Measurements from ENCODE around the gene CERS2.

The CERS2 gene

DNA sequence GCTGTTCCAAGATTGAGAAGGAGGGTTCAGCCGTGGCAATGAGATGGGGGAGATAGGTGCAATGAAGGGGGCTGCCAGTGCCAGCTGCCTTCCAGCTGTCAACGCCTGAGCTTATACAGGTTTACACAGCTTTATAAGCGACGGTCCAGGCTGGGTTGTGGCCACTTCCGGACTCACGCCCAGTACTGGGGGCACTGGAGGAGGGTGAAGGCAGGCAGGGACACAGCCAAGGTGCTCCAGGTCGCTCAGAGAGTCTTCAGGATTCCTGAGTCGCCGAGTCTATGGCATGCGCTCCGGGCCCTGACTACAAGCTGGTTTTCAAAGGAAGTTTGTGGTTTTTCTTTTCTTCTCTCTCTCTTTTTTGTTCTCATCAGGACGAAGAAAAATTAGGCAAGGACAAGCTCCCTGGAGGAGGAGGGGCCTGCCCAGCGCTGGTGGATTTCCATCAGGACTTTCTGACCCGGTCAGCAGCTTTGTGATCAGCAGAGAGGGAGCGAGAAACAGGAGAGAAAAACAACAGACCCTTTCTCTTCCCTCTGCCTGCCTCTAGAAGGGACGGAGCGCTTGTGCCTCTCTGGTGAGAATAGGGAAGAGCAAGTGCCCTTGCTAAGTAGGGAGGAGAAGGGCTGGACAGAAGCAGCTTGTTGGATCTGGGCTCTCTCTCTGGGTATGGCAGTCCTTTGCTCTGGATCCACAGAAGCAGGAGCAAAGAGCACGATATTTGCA is 31.9 kb upstream of the CERS2 start, which contains the start of gene MINDY1:
TSS of gene MINDY1 (minus strand) at position 576 of the 726 bp plus-strand sequence. CDS start 4,285 bp downstream, outside the sequence.
- no peaks in the 10 kb centered on the region for H3K27me3 ChIP-seq (ENCODE audit: control insufficient read depth, insufficient read depth, low read length)
- H3K36me3 ChIP-seq (ENCODE audit: control insufficient read depth, low read depth, low read length), result no peaks in the 10 kb centered on the region
- H3K4me3 ChIP-seq (ENCODE audit: low read length), result peak within 1 kb of the TSS; percentile 99
- peak within 1 kb of the TSS; percentile 93 for H3K27ac ChIP-seq (ENCODE audit: low read length)
- no peaks in the 10 kb centered on the region for H3K9me3 ChIP-seq (ENCODE audit: control insufficient read depth, low read depth, low read length)
- peaks cover 19% of the 10 kb centered on the region for H3K4me1 ChIP-seq (ENCODE audit: control insufficient read depth, low read depth, low read length)
- peak within 1 kb of the TSS; percentile 74 for H3K9ac ChIP-seq (ENCODE audit: low read length)

DNA sequence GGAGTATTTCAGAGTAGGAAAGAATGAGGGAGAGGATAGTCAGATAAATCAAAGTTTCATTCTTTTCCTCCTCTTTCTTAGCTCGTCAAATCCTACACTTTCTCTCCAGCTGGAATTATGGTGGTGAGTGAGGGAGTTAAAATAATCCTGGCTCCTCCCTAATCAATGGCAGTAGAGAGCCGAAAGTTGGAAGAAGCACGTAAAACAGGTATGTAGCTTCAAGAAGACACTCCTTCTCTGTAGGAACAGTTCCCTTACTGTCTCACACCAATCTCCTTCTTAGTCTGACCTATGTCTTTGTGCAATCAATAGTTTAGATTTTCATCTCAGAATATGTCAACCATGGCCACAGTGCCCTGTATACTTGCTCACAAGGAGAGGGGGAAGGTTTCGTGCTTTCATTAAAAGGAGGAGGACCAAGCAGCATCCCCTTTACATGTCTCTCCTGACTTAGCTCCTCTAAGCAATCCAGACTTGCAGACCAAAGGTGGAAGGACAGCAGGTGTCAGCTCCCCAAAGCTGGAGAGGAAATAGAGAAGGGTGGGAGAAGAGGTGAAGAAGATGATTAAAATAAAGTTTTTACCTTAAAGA is 31.2 kb upstream of the CERS2 start:
- Histone ChIP-seq H3K9me3 (ENCODE audit: control insufficient read depth, low read depth, low read length) (no peaks in the 10 kb centered on the region), H3K36me3 (ENCODE audit: control insufficient read depth, low read depth, low read length) (no peaks in the 10 kb centered on the region), H3K4me3 (ENCODE audit: low read length) (peak overlapping the region; percentile 56), H3K9ac (ENCODE audit: low read length) (peak overlapping the region; percentile 39), H3K27me3 (ENCODE audit: control insufficient read depth, insufficient read depth, low read length) (no peaks in the 10 kb centered on the region), H3K4me1 (ENCODE audit: control insufficient read depth, low read depth, low read length) (peaks cover 19% of the 10 kb centered on the region), H3K27ac (ENCODE audit: low read length) (no peak overlapping the region)

DNA sequence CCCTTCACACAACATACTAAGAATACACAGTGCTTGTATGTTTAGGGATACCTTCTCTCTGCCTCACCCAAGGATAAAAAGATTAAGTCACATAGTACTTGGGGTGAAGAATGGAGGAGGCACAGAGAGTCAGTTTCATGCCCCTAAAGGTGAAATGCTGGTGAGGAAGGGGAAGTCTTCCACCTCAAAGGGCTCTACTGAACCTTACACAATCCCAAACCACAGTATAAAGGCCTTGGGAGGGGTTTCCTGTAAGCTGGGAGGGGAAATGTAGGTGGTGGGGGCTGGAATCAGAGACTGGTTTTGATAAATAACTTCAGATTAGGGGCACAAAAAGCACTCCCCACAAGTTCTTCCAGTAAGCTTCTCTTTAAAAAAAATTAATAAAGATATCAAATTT is 28.5 kb upstream of the CERS2 start:
- Histone ChIP-seq H3K9ac (ENCODE audit: low read length) (no peak overlapping the region), H3K36me3 (ENCODE audit: control insufficient read depth, low read depth, low read length) (no peaks in the 10 kb centered on the region), H3K27ac (ENCODE audit: low read length) (no peak overlapping the region), H3K9me3 (ENCODE audit: control insufficient read depth, low read depth, low read length) (no peaks in the 10 kb centered on the region), H3K4me1 (ENCODE audit: control insufficient read depth, low read depth, low read length) (peaks cover 15% of the 10 kb centered on the region), H3K27me3 (ENCODE audit: control insufficient read depth, insufficient read depth, low read length) (no peaks in the 10 kb centered on the region), H3K4me3 (ENCODE audit: low read length) (no peak overlapping the region)

DNA sequence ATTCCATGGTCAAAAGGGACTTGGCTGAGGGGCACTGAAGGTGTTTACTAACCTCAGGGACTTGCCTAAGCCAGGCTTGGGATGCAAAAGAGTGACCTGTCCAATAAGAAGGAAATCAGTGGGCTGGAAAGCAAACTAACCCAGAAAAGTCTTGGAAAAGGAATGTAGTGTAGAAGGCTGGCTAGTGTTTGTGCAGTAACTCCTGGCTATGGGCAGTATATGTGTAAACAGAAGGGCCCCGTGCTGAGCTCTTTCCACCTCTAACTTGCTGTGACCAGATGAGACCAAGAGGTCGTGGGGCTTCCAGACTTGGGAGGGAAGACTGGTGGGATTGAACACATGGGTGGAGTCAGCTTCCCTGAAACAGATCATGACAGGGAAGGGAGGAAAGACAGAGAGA is 28.0 kb upstream of the CERS2 start:
- Histone ChIP-seq H3K9ac (ENCODE audit: low read length) (no peak overlapping the region), H3K27me3 (ENCODE audit: control insufficient read depth, insufficient read depth, low read length) (no peaks in the 10 kb centered on the region), H3K36me3 (ENCODE audit: control insufficient read depth, low read depth, low read length) (no peaks in the 10 kb centered on the region), H3K4me3 (ENCODE audit: low read length) (no peak overlapping the region), H3K27ac (ENCODE audit: low read length) (no peak overlapping the region), H3K9me3 (ENCODE audit: control insufficient read depth, low read depth, low read length) (no peaks in the 10 kb centered on the region), H3K4me1 (ENCODE audit: control insufficient read depth, low read depth, low read length) (peaks cover 10% of the 10 kb centered on the region)

DNA sequence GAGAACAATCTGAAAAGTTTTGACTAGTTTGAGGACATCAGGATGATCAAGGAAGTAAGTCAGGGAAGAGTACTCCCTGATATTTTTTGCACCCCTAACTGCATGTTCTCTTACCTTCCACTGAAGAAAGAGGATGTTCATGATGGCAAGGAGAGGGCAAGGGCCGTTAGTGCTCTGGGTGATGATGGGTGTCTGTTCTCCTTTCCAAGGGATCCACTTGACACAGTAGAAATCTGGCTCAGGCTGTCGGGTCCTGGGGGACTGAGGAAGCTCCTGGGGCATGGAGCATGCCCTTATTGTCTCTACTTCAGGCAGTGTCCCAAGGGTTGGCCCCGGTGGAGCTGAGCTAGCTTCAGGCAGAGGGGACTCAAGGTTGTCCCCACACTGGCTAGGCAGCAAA is 27.4 kb upstream of the CERS2 start:
- Histone ChIP-seq H3K4me3 (ENCODE audit: low read length) (no peak overlapping the region), H3K9ac (ENCODE audit: low read length) (no peak overlapping the region), H3K27me3 (ENCODE audit: control insufficient read depth, insufficient read depth, low read length) (no peaks in the 10 kb centered on the region), H3K4me1 (ENCODE audit: control insufficient read depth, low read depth, low read length) (peaks cover 7% of the 10 kb centered on the region), H3K36me3 (ENCODE audit: control insufficient read depth, low read depth, low read length) (no peaks in the 10 kb centered on the region), H3K9me3 (ENCODE audit: control insufficient read depth, low read depth, low read length) (no peaks in the 10 kb centered on the region), H3K27ac (ENCODE audit: low read length) (no peak overlapping the region)

DNA sequence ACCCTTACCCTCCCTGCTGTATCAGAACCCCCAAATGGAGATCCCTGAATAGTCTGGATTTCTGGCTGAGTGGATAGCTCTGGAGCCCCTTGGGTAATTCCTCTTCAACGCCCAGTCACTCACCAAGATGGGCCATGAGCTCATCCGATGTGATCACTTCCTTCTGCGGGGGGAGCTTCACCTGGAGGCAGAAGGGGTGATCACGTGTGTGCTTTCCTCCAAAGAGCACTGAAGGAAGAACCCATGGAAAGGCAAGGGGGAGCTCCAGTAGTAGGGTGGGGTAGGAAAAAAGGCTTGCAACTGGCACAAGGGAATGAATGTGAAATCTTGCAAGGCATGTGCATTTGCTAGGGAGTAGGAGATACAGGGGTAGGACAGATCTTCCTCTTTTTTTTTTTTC is 27.0 kb upstream of the CERS2 start:
- no peak overlapping the region for H3K4me3 ChIP-seq (ENCODE audit: low read length)
- no peaks in the 10 kb centered on the region for H3K27me3 ChIP-seq (ENCODE audit: control insufficient read depth, insufficient read depth, low read length)
- peaks cover 4% of the 10 kb centered on the region for H3K4me1 ChIP-seq (ENCODE audit: control insufficient read depth, low read depth, low read length)
- no peaks in the 10 kb centered on the region for H3K36me3 ChIP-seq (ENCODE audit: control insufficient read depth, low read depth, low read length)
- no peak overlapping the region for H3K9ac ChIP-seq (ENCODE audit: low read length)
- H3K27ac ChIP-seq (ENCODE audit: low read length), result no peak overlapping the region
- no peaks in the 10 kb centered on the region for H3K9me3 ChIP-seq (ENCODE audit: control insufficient read depth, low read depth, low read length)

DNA sequence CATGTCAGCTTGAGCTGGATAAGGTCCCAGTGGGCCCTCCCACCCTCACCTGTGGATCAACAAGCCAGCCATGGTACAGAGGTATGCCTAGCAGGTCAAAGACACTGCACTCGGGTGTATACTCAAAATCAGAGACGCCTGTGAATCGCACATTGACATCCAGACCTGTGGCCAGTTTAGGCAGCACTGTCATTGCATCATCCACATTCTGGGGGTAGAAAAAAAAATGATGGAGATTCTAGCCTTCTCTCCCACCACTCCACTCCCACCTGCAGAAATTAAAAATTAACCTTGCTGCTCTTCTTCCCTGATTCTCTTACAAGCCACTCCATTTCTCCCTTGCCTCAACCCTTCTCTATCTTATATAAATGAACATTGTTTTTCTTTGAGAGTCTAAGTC is 25.8 kb upstream of the CERS2 start:
- Histone ChIP-seq H3K4me1 (ENCODE audit: control insufficient read depth, low read depth, low read length) (no peaks in the 10 kb centered on the region), H3K9ac (ENCODE audit: low read length) (no peak overlapping the region), H3K9me3 (ENCODE audit: control insufficient read depth, low read depth, low read length) (no peaks in the 10 kb centered on the region), H3K4me3 (ENCODE audit: low read length) (no peak overlapping the region), H3K36me3 (ENCODE audit: control insufficient read depth, low read depth, low read length) (no peaks in the 10 kb centered on the region), H3K27ac (ENCODE audit: low read length) (no peak overlapping the region), H3K27me3 (ENCODE audit: control insufficient read depth, insufficient read depth, low read length) (no peaks in the 10 kb centered on the region)

DNA sequence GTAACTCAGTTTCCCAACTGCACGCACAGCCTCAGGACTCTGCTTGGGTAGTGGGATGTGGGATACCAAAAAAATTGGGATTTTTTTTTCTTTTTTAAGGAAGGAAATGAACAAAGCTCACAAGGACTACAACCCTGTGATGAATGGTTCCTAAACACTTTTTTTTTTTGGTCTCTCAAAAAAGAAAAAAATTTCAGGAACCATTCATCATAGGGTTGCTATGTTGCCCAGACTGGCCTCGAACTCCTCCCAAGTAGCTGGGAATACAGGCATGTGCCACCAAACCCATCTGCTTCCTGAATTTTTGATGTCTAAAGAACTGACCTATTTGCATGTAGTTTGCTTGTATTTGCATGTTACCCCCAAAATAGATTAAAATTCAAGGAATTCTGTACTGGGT is 25.3 kb upstream of the CERS2 start:
- Histone ChIP-seq H3K9ac (ENCODE audit: low read length) (no peak overlapping the region), H3K27me3 (ENCODE audit: control insufficient read depth, insufficient read depth, low read length) (no peaks in the 10 kb centered on the region)

DNA sequence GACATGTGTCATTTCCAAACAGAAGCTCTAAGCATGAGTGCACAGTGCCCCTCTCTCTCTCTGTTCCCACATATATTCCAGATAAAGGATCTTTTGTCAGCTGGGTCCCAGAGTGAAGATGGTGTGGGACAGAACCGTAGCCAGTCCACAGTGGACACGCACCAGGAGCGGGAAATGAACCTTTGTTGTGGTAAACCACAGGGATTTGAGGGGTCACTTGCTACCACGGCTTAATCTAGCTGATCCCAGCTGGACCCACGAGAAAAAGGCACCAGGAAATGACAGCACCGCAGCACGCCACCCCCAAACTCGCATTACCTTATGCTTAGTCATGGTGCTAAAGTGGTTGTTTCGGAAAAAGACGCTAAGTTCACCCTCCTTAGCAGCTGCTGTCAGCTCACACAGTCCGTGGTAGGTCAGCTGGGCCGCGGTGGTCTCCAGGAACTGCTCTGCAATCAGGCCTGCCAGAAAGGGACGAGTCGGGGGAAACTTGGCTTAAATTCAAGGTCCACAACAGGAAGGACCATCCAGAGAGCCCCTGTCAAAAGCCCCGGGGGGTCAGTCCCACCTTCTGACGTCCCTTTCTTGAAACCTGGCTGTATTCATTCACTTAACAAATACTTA is 24.5 kb upstream of the CERS2 start:
- H3K9me3 ChIP-seq (ENCODE audit: control insufficient read depth, low read depth, low read length), result no peaks in the 10 kb centered on the region
- H3K36me3 ChIP-seq (ENCODE audit: control insufficient read depth, low read depth, low read length), result no peaks in the 10 kb centered on the region
- H3K4me1 ChIP-seq (ENCODE audit: control insufficient read depth, low read depth, low read length), result no peaks in the 10 kb centered on the region
- no peaks in the 10 kb centered on the region for H3K27me3 ChIP-seq (ENCODE audit: control insufficient read depth, insufficient read depth, low read length)
- no peak overlapping the region for H3K27ac ChIP-seq (ENCODE audit: low read length)
- no peak overlapping the region for H3K9ac ChIP-seq (ENCODE audit: low read length)
- H3K4me3 ChIP-seq (ENCODE audit: low read length), result no peak overlapping the region

More for the DNA sequence above, 25.3 kb upstream of the CERS2 start:
- H3K4me3 ChIP-seq (ENCODE audit: low read length), result no peak overlapping the region
- no peaks in the 10 kb centered on the region for H3K4me1 ChIP-seq (ENCODE audit: control insufficient read depth, low read depth, low read length)
- H3K27ac ChIP-seq (ENCODE audit: low read length), result no peak overlapping the region
- no peaks in the 10 kb centered on the region for H3K36me3 ChIP-seq (ENCODE audit: control insufficient read depth, low read depth, low read length)
- no peaks in the 10 kb centered on the region for H3K9me3 ChIP-seq (ENCODE audit: control insufficient read depth, low read depth, low read length)

DNA sequence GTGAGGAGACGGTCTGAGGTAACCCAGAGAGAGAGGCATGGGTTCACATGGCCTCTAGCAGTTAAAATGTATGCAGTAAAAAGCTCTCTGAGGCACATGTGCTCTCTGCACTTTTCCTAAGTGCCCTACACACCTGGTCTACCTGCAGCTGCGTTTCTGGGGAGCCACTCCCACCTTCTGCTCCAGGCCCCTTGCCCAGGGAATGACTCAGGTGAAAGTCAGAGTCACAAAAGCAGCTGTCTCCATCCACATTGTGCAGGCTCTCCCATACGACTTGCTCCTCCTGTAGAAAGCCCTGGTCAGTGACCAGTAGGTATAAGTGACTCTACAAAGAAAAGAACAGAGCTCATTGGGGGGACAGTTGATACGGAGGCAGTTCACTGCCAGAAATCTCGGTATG is 23.3 kb upstream of the CERS2 start:
- H3K36me3 ChIP-seq (ENCODE audit: control insufficient read depth, low read depth, low read length), result no peaks in the 10 kb centered on the region
- H3K9me3 ChIP-seq (ENCODE audit: control insufficient read depth, low read depth, low read length), result no peaks in the 10 kb centered on the region
- no peak overlapping the region for H3K27ac ChIP-seq (ENCODE audit: low read length)
- H3K27me3 ChIP-seq (ENCODE audit: control insufficient read depth, insufficient read depth, low read length), result no peaks in the 10 kb centered on the region
- H3K9ac ChIP-seq (ENCODE audit: low read length), result no peak overlapping the region
- no peaks in the 10 kb centered on the region for H3K4me1 ChIP-seq (ENCODE audit: control insufficient read depth, low read depth, low read length)
- H3K4me3 ChIP-seq (ENCODE audit: low read length), result no peak overlapping the region

DNA sequence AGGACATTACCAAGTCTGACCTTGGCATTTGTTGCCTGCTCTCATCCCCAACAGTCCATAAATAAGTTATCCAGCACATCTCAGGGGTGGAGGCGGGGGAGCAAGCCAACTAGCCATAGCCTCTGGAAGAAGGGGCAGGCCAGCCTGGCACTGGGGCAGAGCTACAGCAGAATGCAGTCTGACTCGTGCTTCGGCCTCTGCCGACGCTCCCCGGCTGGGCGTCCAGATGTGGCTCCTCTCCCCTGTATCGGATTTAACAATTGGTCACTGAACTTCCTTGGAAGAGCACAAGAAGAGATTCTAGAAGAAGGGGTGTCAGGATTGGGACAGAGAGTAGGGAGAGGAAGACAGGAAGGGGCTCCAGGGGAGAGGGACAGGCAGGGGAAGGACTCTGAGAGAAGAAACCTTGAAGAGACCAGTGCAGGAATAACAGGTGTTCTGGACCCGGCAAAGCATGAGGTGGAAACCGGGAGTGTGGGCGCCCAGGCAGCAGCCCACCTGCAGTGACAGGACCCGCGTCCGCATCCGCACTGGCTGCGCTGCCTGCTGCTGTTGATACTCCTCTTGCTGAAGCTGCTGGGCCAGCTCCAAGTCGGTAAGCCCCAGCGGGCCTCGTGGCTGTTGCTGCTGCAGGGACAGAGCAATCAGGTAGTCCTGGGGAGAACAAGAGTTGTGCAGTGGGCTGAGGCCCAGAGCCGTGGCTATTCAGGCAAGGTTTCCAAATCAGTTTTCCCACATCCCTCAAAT is 22.7 kb upstream of the CERS2 start:
- Histone ChIP-seq H3K4me1 (ENCODE audit: control insufficient read depth, low read depth, low read length) (no peaks in the 10 kb centered on the region), H3K36me3 (ENCODE audit: control insufficient read depth, low read depth, low read length) (no peaks in the 10 kb centered on the region), H3K27me3 (ENCODE audit: control insufficient read depth, insufficient read depth, low read length) (no peaks in the 10 kb centered on the region), H3K9me3 (ENCODE audit: control insufficient read depth, low read depth, low read length) (no peaks in the 10 kb centered on the region), H3K9ac (ENCODE audit: low read length) (no peak overlapping the region), H3K4me3 (ENCODE audit: low read length) (no peak overlapping the region), H3K27ac (ENCODE audit: low read length) (no peak overlapping the region)
